Endodermal cell (in vitro differentiated cells): Measurements from ENCODE around the gene BARX2. TPM values are rescaled to one million over a fixed set of nuclear protein-coding genes. Genes with fewer than 3 reads are reported as not detected.

ENCODE experiments used
- DNase-seq: peaks from one replicate; pipeline ENCODE4 v3.0.0-alpha.2; 2017
- H3K27ac ChIP-seq: 2 replicates; pipeline ENCODE4 v1.5.1; 2013; ENCODE audit warnings: mild to moderate bottlenecking, low read depth, low read length, moderate library complexity
- H3K27me3 ChIP-seq: 2 replicates; pipeline ENCODE4 v1.6.1; 2013; ENCODE audit warnings: mild to moderate bottlenecking, low read length, moderate library complexity; ENCODE audit not compliant: insufficient read depth, control insufficient read depth, poor library complexity, severe bottlenecking
- H3K36me3 ChIP-seq: 2 replicates; pipeline ENCODE4 v1.7.0; 2013; ENCODE audit warnings: mild to moderate bottlenecking, low read length, moderate library complexity; ENCODE audit not compliant: control insufficient read depth, insufficient read depth
- H3K4me1 ChIP-seq: one replicate; pipeline ENCODE4 v1.7.0; 2013; ENCODE audit warnings: low read length; ENCODE audit not compliant: control insufficient read depth, insufficient read depth
- H3K4me3 ChIP-seq: 2 replicates; pipeline ENCODE4 v1.5.1; 2013; ENCODE audit warnings: mild to moderate bottlenecking, low read length, moderate library complexity
- H3K9ac ChIP-seq: 2 replicates; pipeline ENCODE4 v1.6.1; 2013; ENCODE audit warnings: mild to moderate bottlenecking, low read length, moderate library complexity; ENCODE audit not compliant: poor library complexity, severe bottlenecking; ENCODE audit errors: extremely low read depth
- H3K9me3 ChIP-seq: 2 replicates; pipeline ENCODE4 v1.6.1; 2013; ENCODE audit warnings: mild to moderate bottlenecking, low read length, moderate library complexity; ENCODE audit not compliant: control insufficient read depth
- H3K27ac Mint-ChIP-seq: 2 replicates; pipeline ENCODE4 v1.8.0; 2020; ENCODE audit warnings: mixed read lengths
- H3K27me3 Mint-ChIP-seq: 2 replicates; pipeline ENCODE4 v1.8.0; 2021; ENCODE audit warnings: mild to moderate bottlenecking, mixed read lengths; ENCODE audit not compliant: insufficient read depth
- H3K36me3 Mint-ChIP-seq: 2 replicates; pipeline ENCODE4 v1.8.0; 2020; ENCODE audit warnings: low read depth, mixed read lengths
- H3K4me1 Mint-ChIP-seq: 2 replicates; pipeline ENCODE4 v1.8.0; 2020; ENCODE audit warnings: mixed read lengths
- H3K4me3 Mint-ChIP-seq: 2 replicates; pipeline ENCODE4 v1.8.0; 2020; ENCODE audit warnings: mild to moderate bottlenecking, moderate library complexity, mixed read lengths
- H3K9me3 Mint-ChIP-seq: 2 replicates; pipeline ENCODE4 v1.8.0; 2020; ENCODE audit warnings: mild to moderate bottlenecking, mixed read lengths
- WGBS, 2 experiments: methylation state at CpG; one replicate each; pipeline versions ENCODE4 v1.1.5 to v1.1.7; 2013; ENCODE audit warnings: missing lambda C conversion rate in 2 of 2, mixed read lengths in 1 of 2; ENCODE audit not compliant: insufficient coverage in 1 of 2, insufficient read length in 1 of 2; 5-methylcytosine and 5-hydroxymethylcytosine counted together
- total RNA-seq, 2 donors: library from RNA; stranded (reverse); fragmentation: NEBNext Ultra II Directional in 1 of 2; extraction: Animal tissue kit (Norgen Biotek cat#: 25700) in 1 of 2; gene quantifications; 2 replicates in 1 of 2; 3 replicates in 1 of 2; pipeline ENCODE4 v1.2.1, GENCODE V29; 2021
- TF ChIP-seq, protein P1 (sequence below): fragments of 200-600 bp; sonication (generic); conservative IDR thresholded peaks from 2 replicates; pipeline ENCODE4 v1.5.0; 2021; ENCODE audit warnings: antibody characterized with exemption, mild to moderate bottlenecking

The BARX2 gene
- total RNA-seq, 2 donors from 2014 or later, result not detected

DNA sequence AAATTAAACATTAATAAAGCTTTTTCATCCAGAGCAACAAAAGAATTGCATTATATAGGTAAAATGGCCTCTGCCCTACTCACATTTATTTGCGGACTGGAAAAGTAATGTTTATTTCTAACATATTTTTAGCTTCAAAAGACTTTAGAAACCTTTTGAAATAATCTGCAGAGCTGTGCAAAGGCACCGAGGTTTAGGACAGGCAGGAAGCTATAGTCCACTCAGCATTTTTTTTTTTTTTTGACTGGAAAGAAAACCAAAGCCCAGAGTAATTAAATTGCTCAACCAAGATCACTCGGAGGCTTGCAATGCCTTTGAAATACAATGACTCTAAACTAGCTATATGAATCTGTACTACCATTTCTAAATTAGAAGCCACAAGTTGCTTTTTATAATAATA, 19.1 kb downstream of the BARX2 start:
- no peaks in the 10 kb centered on the region for H3K36me3 ChIP-seq
- Mint-ChIP-seq H3K4me3 (no peak overlapping the region), H3K27ac (no peak overlapping the region), H3K36me3 (no peaks in the 10 kb centered on the region), H3K4me1 (no peaks in the 10 kb centered on the region), H3K27me3 (no peaks in the 10 kb centered on the region), H3K9me3 (peaks cover 2% of the 10 kb centered on the region)
- H3K9me3 ChIP-seq, result peaks cover 9% of the 10 kb centered on the region
- H3K4me3 ChIP-seq, result no peak overlapping the region
- no peak overlapping the region for H3K9ac ChIP-seq
- H3K27me3 ChIP-seq, result no peaks in the 10 kb centered on the region
- TF ChIP-seq, protein P1, sequence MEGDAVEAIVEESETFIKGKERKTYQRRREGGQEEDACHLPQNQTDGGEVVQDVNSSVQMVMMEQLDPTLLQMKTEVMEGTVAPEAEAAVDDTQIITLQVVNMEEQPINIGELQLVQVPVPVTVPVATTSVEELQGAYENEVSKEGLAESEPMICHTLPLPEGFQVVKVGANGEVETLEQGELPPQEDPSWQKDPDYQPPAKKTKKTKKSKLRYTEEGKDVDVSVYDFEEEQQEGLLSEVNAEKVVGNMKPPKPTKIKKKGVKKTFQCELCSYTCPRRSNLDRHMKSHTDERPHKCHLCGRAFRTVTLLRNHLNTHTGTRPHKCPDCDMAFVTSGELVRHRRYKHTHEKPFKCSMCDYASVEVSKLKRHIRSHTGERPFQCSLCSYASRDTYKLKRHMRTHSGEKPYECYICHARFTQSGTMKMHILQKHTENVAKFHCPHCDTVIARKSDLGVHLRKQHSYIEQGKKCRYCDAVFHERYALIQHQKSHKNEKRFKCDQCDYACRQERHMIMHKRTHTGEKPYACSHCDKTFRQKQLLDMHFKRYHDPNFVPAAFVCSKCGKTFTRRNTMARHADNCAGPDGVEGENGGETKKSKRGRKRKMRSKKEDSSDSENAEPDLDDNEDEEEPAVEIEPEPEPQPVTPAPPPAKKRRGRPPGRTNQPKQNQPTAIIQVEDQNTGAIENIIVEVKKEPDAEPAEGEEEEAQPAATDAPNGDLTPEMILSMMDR, result no peak
- no peaks in the 10 kb centered on the region for H3K4me1 ChIP-seq
- no peak for DNase-seq
- H3K27ac ChIP-seq, result no peak overlapping the region
- WGBS, 2 experiments, result 87 to 100% methylated on average over 1 to 3 of the region's 3 CpGs

DNA sequence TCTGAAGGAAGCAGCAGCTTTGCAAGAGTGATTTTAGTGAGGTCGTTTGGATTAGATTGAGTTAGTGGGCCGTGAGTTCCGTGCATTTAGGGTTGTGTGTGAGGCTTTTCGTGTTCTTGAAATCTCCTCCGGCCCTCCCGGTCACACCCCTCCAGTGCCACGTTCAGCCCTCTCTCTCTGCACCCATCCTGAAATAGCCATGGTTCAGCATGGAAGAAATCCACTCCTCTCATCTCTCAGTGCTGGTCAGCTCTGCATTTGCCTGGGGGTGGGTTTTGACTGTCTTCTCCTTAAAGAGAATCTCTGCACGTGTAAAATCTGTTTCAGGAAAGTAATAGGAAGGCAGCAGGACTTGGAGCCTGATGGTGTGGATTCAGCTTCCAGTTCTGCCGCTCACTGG, 19.8 kb downstream of the BARX2 start:
- WGBS, 2 experiments, result 75 to 79% methylated on average over 2 to 9 of the region's 9 CpGs
- Mint-ChIP-seq H3K9me3 (peaks cover 2% of the 10 kb centered on the region), H3K27me3 (no peaks in the 10 kb centered on the region), H3K27ac (no peak overlapping the region), H3K4me1 (no peaks in the 10 kb centered on the region), H3K4me3 (no peak overlapping the region), H3K36me3 (no peaks in the 10 kb centered on the region)
- Histone ChIP-seq H3K27me3 (no peaks in the 10 kb centered on the region), H3K4me3 (no peak overlapping the region), H3K27ac (no peak overlapping the region), H3K9me3 (peaks cover 9% of the 10 kb centered on the region), H3K36me3 (no peaks in the 10 kb centered on the region), H3K9ac (no peak overlapping the region), H3K4me1 (no peaks in the 10 kb centered on the region)
- TF ChIP-seq, protein P1, result no peak
- no peak for DNase-seq

DNA sequence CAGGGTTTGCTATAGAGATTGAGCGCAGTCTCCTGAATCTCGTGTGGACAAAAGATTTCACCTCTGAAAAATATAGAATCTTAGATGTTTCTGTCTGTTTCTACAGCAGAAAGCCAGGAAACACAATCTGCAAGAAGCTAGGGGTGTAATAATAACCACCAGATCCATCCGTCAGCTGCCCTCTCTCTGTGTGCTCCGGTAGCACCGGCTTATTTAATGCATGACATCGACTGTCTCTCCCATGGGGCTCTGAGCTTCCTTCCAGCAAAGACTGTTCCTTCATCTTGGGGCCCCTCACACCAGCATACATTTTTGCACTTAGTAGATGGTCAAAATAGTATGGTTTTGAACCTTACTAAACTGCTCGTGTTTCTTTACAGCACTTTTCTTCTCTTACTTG, 20.2 kb downstream of the BARX2 start:
- H3K36me3 Mint-ChIP-seq, result no peaks in the 10 kb centered on the region
- Histone ChIP-seq H3K9me3 (peaks cover 9% of the 10 kb centered on the region), H3K27ac (no peak overlapping the region), H3K9ac (no peak overlapping the region), H3K27me3 (no peaks in the 10 kb centered on the region), H3K4me3 (no peak overlapping the region), H3K4me1 (no peaks in the 10 kb centered on the region), H3K36me3 (no peaks in the 10 kb centered on the region)
- H3K4me3 Mint-ChIP-seq, result no peak overlapping the region
- H3K27ac Mint-ChIP-seq, result no peak overlapping the region
- peaks cover 2% of the 10 kb centered on the region for H3K9me3 Mint-ChIP-seq
- no peak for DNase-seq
- 90 to 92% methylated on average over 6 to 7 of the region's 7 CpGs for WGBS, 2 experiments
- TF ChIP-seq, protein P1, result peak; percentile 12
- peaks cover 2% of the 10 kb centered on the region for H3K27me3 Mint-ChIP-seq
- no peaks in the 10 kb centered on the region for H3K4me1 Mint-ChIP-seq
